Astrocyte (in vitro differentiated cells and primary cell): ENCODE measurements around the gene BYSL.

Experiments used
- CTCF ChIP-seq: IDR thresholded peaks from 2 replicates; pipeline ENCODE4 v1.5.1; 2011; ENCODE audit warnings: low read depth, mild to moderate bottlenecking, inconsistent platforms, low read length, moderate library complexity; ENCODE audit not compliant: insufficient read depth
- EZH2 ChIP-seq: IDR thresholded peaks from 2 replicates; pipeline ENCODE4 v1.6.1; 2012; ENCODE audit warnings: mild to moderate bottlenecking, low read length, inconsistent platforms; ENCODE audit not compliant: insufficient read depth

DNA sequence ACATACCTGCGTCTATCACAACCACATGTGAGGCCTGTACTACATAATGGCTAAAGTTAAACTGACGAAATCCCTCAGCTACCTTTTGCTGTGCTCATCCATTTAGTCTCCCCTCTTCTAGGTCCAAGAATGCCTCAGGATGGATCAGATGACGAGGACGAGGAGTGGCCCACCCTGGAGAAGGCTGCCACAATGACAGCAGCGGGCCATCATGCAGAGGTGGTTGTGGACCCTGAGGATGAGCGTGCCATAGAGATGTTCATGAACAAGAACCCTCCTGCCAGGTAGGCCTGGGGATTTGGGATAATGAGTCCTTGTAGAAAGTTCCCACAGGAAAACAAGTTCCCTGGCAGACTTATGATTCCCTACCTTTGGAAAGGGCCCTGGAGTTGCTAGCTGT lies 6.0 kb downstream of the BYSL start:
- TF ChIP-seq EZH2 (no peak), CTCF (no peak)
